Measurements from ENCODE around the gene YTHDF1. TPM values are rescaled to one million over a fixed set of nuclear protein-coding genes. Genes with fewer than 3 reads are reported as not detected.
"Not testable (repeated sequence)": the region's sequence is repeated elsewhere in the genome, so short reads cannot be mapped to it uniquely, and the experiment has no call there.

The YTHDF1 gene
- total RNA-seq, 1 donor from 2014 or later = 29.1 TPM

DNA sequence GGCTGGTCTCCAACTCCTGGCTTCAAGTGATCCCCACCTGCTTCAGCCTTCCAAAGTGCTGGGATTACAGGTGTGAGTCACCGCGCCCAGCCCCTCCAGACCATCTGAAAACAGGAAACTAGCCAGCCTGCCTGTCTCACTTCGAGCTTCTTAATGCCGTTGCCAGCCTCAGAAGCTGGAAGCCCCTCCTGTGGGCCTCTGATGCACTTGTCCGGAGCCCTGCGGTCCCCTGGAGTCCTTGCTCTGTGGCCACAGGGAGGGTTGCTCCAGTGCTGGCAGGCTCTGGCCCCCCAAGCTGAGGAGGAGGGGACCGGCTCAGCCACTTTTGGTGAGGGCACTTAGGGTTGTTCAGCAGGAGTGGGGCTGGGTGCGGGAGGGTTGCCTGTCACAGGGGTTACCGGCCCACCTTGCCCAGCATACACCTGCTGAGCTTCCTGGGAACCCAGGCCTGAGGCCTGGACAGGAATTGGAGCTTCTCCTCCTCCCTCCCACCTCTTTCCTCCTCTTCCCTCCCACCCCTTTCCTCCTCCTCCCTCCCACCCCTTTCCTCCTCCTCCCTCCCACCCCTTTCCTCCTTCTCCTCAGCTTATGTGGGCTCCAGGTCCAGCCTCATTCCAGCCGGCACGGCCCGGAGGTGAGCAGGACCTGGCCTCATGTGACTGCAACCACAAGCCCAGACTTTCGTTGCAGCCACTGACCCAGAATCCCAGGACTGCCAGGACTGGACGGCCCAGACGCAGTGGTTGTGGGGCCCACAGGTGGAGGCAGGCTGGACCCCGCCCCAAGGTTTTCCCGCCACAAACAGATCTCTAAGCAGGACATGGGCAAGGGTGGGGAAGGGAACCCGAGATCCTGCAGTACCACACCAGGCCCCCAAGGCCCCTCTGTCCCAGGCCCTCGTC is 10.4 kb upstream of the YTHDF1 start:
- DNase-seq = no peak

- no peak for DNase-seq
These were observed 9.1 kb upstream of the YTHDF1 start for GRCh38 chr20:63225082-63225454.

DNA sequence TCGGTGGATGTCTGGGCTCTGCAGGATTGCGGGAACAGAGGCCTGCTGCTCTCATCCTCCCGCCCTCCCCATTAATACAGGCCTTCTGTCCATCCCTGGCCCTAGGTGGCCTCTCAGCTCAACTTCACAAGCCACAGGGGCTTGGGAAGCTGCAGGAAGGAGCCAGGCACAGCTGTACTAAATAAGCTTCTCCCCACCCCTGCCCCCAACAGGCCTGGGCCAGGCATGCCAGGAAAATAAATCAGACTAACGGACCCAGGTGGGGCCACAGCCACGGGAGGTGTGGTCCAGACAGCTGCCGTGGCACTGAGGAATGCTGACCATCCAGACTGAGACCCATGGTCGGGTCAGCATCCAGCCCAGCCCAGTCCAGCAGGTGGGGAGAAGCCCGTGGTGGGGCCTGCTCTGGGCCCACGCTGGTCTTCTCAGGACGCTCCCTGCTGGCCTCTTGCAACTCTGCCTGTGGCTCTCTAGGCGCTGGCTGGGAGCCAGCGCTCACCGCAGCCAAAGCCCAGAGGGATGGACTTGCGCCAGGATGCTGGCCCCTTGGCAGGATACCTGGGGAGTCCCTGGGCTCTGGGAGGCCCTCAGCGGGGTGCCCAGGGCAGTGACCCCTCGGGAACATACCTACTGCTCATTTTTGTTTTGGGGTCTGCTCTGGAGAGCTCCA is 8.6 kb upstream of the YTHDF1 start:
- DNase-seq = peak; percentile 38

GRCh38 chr20:63223826-63224207 is 7.9 kb upstream of the YTHDF1 start:
- DNase-seq = no peak

DNA sequence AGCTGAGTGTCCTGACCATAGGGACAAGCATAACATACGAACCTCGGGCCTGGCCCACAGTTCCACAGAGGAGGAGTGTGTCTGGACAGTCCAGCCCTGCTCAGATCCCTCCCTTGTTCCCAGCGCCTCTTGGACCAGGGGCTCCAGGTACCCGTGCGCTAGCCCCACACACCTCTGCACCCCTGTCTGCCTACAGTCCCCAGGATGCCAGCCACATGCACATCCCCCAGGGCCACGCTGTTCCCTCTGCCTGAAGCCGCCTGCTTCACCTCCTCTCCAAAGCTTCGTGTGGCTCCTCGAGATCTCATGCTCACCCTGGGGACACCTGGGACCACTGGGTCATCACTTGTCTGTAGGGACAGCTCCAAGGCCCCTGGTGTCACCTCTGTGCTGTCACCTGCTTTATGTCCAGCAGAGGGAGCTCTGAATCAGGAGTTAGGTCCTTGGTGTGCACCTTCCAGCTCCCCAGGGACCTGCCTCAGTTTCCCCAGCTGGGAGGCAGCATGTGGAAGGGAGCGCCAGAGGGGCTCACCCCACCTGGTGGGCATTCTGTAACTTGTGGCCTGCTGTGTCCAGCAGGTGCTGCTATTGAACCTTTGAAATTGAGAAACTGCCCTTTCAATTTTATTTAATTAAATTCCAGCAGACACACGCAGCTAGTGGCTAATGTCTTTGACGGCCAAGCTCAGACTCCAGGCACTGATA is 7.3 kb upstream of the YTHDF1 start:
- peak; percentile 56 for DNase-seq

DNA sequence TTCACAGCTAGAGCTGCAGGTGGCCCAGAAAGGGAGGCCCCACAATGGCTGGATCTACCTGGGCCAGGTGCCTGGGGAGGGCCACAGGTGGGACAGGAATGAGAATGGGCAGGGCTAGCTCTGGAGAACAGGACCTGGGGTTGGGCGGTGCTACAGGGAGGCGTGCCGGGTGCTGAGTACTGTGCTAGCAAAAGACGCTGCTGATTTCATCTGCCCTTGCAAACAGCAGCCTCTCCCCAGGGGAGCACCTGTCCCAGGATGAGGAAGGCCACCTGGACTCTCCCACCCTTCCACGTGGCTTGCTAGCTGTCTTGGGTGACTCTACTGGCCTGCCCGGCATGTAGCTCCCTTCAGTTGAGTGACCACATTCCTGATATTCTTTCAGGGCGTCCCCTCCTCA is 6.6 kb upstream of the YTHDF1 start:
- DNase-seq = no peak

DNA sequence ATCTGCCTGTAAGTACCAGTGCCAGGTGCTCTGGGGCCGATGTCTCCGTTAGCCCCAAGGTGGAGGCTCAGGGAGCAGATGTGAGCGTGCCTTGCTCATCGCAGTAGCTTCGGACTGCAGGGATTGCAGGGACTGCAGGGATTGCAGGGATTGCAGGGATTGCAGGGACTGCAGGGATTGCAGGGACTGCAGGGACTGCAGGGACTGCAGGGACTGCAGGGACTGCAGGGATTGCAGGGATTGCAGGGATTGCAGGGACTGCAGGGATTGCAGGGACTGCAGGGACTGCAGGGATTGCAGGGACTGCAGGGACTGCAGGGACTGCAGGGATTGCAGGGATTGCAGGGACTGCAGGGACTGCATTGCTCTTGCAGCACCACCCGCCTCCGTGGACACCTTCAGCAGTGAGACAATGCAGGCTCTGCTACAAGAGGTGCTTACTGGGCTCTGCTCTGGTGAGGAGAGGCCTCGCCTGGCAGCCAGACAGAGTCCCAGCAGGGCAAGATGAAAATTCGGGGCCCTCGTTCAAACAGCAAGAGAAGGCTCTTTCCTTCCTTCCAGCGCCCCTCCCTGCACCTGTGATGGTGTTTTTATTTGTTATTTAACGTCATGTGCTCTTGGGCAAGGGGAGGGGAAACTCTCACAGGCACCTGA is 5.6 kb upstream of the YTHDF1 start:
- not testable (repeated sequence) for DNase-seq

DNA sequence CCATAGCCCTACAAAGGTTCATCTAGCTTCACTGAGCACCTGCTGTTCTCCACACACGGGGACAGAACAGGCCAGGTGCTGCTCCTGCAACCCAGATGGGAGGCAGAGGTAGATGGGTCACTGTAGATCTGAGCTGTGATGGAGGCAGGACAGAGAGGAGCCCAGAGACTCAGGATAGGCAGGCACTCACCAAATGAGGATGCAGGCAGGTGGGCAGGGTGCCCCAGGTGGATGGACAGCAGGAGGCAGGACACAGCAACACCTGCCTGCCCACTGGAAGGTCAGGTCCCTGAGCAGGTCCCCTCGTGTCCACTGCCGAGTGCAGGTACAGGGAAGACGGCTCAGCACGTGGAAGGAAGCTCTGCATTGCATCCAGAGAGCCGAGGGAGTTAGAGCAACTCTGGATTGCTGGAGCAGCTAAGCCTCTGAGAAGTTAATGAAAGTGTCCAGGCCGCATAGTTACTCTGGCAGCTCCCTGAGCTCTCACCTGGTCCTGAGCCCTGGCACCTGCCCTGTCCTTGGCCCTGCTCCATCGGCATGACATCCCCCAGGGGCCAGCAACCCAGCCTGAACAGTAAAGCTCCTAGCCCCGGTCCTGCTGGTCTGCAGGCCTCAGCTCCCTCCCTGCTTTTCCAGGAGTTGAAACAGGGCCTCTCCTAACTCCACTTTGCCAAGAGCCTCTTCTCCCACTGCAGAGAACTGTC is 4.9 kb upstream of the YTHDF1 start:
- no peak for DNase-seq

DNA sequence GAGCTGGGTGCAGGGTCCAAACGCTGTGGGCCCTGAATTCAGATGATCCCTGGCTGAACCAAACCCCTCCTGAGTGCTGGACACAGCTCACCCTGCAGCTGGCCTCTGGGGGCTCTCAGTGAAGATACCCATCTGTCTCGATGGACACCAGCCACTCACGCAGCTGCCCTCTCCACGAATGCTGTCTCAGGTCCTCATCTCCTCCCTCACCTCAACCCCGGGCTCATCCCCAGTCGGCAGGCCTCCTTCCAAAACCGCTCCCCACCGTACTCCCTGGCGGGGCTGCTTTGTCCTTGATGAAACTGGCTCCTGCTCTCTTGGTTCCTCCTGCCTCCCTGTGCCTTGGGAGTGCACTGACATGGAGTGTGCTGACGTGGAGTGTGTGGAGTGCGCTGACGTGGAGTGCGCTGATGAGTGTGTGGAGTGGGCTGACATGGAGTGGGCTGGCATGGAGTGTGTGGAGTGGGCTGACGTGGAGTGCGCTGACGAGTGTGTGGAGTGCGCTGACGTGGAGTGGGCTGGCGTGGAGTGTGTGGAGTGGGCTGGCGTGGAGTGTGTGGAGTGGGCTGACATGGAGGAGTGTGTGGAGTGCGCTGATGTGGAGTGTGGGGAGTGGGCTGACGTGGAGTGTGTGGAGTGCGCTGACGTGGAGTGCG is 4.1 kb upstream of the YTHDF1 start:
- no peak for DNase-seq

DNA sequence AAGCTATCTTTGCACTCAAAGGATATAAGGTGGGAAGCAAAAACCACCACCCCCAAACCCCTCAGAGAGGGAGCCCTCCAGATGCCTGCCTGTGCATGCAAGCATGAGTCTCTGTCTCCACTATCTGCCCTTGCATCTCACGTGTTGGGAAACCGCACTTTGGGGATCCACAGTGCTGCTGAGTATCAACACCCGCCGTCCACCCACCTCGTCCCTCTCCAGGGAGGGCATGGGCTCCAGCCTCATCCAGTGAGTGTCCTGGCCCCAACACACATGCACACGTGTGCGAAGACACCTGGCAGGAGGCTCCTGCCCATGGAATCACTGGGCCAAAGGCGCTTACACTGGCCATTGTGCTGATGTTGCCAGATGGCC is 3.5 kb upstream of the YTHDF1 start:
- DNase-seq = no peak

DNA sequence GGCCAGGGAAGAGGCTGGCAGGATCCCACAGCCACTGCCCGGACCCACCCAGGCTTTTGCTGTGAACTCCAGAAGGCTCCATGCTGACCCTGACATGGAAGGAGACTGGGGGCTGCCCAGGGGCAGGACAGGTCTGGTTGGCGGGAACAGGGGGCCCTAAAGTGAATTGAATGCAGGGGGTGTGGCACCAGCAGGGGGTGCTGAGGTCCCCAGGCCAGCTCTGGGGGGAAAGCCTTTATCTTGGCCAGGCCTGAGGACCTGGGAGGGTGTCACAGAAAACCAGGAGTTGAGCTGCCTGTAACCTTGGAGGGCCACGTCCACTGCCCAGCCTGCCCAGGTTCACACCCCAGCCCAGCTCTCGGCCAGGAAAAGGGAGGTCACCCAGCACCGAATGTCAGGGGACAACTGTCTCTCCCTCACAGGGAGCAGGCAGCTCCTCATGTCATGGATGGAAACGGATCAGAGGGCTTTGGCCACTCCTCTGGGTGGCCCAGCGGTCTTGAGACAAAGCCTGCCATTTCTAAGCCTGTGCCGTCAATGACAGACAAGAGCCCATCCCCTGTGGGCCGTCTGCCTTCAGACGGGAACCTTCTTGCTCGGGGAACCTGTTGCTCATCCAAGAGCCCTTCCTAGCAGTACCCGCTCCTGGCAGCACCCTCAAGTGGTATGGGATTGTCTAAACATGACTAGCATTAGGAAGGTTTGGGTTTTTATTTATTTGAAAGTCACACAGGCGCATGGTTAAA is 2.9 kb upstream of the YTHDF1 start:
- no peak for DNase-seq

- DNase-seq = no peak
These were observed 1.8 kb upstream of the YTHDF1 start for GRCh38 chr20:63217706-63218105.

DNA sequence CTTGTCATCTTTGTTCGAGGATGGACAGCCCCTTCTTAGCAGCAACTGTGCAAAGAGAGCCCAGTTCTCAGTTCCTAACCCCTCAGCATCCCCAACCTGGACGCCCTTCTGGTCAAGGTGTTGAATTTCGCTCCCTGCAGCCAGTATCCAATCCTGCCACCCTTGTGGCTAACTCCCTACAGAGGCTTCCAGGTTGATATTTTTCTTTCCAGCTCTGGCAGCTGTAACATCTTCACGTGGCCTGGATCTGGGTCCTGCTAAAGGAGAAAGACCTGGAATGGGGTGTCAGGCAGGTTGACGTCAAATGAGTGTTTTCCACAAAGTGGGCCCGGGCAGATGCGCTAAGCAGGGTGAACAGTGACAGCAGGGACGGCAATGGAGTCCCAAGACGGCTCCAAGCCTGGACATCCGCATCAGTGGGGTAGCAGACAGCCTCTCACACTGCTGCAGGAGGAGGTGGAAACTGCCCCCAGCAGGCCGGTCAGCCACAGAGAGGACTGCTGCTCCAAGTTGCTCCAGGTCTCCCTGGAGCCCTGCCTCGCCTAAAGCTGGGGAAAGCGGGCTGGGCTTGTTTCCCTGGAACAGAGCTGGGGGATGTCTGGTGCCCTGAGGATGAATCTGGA is 1.0 kb upstream of the YTHDF1 start:
- no peak for DNase-seq

GRCh38 chr20:63215101-63216040 is 560 bp downstream of the YTHDF1 start:
- DNase-seq = peak; percentile 37

DNA sequence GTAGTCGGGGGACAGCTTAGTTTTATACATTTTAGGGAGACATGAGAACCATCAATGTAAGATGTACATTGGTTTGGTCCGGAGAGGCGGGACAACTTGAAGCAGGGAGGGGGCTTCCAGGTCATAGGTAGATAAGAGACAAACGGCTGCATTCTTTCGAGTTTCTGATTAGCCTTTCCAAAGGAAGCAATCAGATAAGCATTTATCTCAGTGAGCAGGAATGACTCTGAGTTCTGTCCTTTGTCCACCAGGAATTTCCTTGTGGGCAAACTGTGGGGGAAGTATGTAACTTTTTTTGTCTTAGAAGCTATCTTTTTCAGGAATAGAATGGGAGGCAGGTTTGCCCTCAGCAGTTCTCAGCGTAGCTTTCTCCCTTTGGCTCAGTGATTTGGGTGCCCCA is 1.4 kb downstream of the YTHDF1 start:
- no peak for DNase-seq

- no peak for DNase-seq
These were observed 3.1 kb downstream of the YTHDF1 start for GRCh38 chr20:63212792-63213191.

DNA sequence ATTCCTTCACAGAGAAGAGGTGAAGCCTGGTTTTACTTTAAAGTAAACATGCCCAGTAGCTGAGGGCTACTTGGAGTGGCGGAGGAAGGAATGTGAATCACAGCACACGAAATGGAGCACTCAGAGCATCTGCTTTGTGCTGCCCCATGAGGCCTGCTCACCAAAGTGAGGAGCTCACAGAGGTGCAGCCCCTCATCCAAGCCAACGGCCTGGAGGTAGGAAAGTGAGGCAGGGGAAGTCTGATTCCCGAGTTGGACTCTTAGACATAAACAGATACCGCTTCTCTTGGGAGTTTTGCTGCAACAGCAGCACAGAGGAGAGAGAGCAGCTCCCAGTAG is 3.6 kb downstream of the YTHDF1 start:
- no peak for DNase-seq

DNA sequence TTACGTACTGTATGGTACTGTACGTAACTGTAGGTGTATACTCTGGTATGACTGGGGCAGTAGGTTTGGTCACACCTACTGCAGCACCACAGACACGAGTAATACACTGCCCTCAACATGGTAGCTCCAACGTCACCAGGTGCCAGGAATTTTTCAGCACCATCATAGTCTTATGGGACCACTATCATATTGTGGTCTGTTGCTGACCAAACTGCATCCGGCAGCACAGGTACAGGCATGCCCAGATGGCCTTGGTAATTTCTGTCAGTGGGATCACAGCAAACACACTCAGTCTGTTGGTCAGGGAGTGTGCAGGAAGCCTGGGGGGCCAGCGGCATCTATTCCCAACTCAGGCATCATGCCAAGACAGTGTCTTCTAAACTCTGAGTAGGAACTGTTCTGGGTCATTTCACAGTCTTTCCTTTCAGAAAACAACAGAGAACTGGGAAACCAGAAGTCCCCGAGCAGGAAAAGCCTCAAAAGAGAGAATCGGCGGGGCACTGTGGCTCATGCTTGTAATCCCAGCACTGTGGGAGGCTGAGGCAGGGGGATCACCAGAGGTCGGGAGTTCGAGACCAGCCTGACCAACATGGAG is 5.8 kb downstream of the YTHDF1 start:
- no peak for DNase-seq
